BJ (cell line): ENCODE results near the gene SMC1A. TPM values are rescaled to one million over a fixed set of nuclear protein-coding genes. Genes with fewer than 3 reads are reported as not detected.
"Not testable (repeated sequence)": the region's sequence is repeated elsewhere in the genome, so short reads cannot be mapped to it uniquely, and the experiment has no call there.

ENCODE experiments used
- CTCF ChIA-PET: fragments of 350-600 bp; formaldehyde crosslinking; extraction: SDS; loops from one replicate; lab custom pipeline; 2021; ENCODE audit warnings: antibody characterized with exemption, inconsistent platforms; lab: Yijun Ruan, JAX
- POLR2A ChIA-PET: fragments of 300-600 bp; sonication (Branson Sonifier 250); formaldehyde crosslinking; extraction: SDS; loops from one replicate; lab custom pipeline; 2021; ENCODE audit warnings: antibody characterized with exemption; lab: Charles Lee
- DNase-seq: peaks from one replicate; pipeline ENCODE4 v3.0.0-alpha.2; 2011; ENCODE audit warnings: low read depth
- H3K27me3 ChIP-seq: 2 replicates; pipeline ENCODE4 v1.6.0; 2011; ENCODE audit warnings: low read length; ENCODE audit not compliant: control insufficient read depth, insufficient read depth
- H3K36me3 ChIP-seq: 2 replicates; pipeline ENCODE4 v1.5.1; 2011; ENCODE audit warnings: low read length; ENCODE audit not compliant: control insufficient read depth, insufficient read depth
- H3K4me3 ChIP-seq: 2 replicates; pipeline ENCODE4 v1.5.1; 2011; ENCODE audit warnings: low read depth, mild to moderate bottlenecking, control low read depth, low read length
- CTCF ChIP-seq: IDR thresholded peaks from 2 replicates; pipeline ENCODE4 v1.5.1; 2011; ENCODE audit warnings: low read depth, mild to moderate bottlenecking, control low read depth, inconsistent platforms, low read length, moderate library complexity; ENCODE audit not compliant: insufficient read depth
- polyA minus RNA-seq: library from RNA; depleted of rRNA, polyadenylated mRNA; stranded (reverse); fragments of >200 nt; gene quantifications from 2 replicates; pipeline ENCODE4 v1.2.3, GENCODE V29; 2011; rRNA and poly(A)+ RNA removed
- polyA plus RNA-seq: library from polyadenylated mRNA; depleted of rRNA; stranded (reverse); fragments of >200 nt; gene quantifications from 2 replicates; pipeline ENCODE4 v1.2.3, GENCODE V29; 2011; rRNA removed

The SMC1A gene
- polyA plus RNA-seq (18.7 and 22.4 TPM in 2 replicates), polyA minus RNA-seq (16.9 and 21.0 TPM in 2 replicates)

DNA sequence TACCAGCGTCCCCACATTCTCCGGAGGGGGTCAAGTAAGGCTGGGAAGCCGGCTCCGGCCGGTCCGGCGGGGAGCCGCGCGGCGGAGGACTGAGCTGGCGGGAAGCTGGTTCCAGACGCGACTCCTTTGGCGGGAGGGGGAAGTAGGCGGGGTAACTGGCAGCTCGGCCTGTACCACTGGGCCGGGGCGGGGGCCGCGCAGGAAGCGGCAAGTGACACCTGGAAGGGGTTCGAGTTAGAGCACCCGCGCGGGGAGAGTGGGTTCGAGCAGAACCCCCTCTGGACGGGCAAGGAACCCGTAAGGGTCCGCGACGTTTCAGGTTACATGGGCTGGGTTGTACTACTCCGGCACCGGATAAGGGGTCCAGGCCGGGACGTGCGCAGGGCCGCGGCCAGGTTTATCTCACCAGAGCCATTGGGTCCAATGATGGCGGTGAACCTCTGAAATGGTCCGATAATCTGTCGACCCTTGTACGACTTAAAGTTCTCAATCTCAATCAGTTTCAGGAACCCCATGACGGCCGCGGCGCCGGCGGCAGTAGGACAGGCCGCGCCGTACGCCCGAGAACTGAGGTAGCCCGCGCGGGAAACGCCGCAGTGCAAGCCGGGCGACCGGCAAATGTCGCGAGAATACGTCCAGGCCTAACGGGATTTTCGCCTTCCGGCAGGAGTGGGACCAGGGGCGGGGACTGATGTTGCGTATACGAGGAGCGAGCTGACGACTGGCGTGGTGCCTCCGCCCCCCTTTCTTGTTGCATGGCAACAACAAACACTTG, at the start of gene SMC1A:
Gene SMC1A, minus strand, starts transcription at position 569 of the 775 bp plus-strand sequence. Its CDS starts 54 bp downstream, at position 515.
- TF ChIP-seq CTCF = no peak
- Histone ChIP-seq H3K27me3 (no peaks in the 10 kb centered on the region), H3K4me3 (peak within 1 kb of the TSS; percentile 65), H3K36me3 (no peaks in the 10 kb centered on the region)
- peak; percentile 84 for DNase-seq
- ChIA-PET CTCF (interaction anchor here (1.3 to 1.5 kb wide), 2 partner anchors 60 to 109 kb away, joined by 3 read pairs; no protein-coding TSS in a partner anchor), POLR2A (no interaction called here)

DNA sequence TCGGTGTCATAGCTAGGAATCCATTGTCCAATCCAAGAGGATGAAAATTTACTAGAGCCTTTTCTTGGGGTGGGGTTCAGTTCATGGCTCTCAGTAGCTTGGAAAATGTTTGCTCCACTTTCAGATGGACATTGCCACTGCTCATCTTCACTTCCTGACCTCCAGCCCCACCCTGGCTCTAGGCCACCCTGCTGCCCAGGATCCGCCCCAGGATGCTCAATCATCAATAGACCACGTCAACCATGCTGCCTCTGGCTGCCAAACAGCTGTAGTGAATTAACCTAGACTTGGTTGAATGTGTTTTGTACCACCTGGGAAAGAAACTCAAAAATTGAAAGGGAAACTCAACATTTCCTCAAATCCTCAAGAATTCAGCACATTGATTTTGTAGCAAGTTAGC, 48.9 kb upstream of the SMC1A start:
- no peak for TF ChIP-seq CTCF
- ChIA-PET CTCF (interaction anchor here (1.0 to 2.8 kb wide), 2 partner anchors 9 to 11 kb away, joined by 3 to 17 read pairs; no protein-coding TSS in a partner anchor), POLR2A (no interaction called here)
- no peak for DNase-seq
- H3K36me3 ChIP-seq = no peaks in the 10 kb centered on the region
- H3K4me3 ChIP-seq = no peak overlapping the region
- no peaks in the 10 kb centered on the region; the same call in 1 of the 2 replicates for H3K27me3 ChIP-seq

GRCh38 chrX:53468659-53469058, 46.2 kb upstream of the SMC1A start:
- DNase-seq, H3K4me3 ChIP-seq, CTCF ChIA-PET, H3K36me3 ChIP-seq, H3K27me3 ChIP-seq, POLR2A ChIA-PET: not testable (repeated sequence)

DNA sequence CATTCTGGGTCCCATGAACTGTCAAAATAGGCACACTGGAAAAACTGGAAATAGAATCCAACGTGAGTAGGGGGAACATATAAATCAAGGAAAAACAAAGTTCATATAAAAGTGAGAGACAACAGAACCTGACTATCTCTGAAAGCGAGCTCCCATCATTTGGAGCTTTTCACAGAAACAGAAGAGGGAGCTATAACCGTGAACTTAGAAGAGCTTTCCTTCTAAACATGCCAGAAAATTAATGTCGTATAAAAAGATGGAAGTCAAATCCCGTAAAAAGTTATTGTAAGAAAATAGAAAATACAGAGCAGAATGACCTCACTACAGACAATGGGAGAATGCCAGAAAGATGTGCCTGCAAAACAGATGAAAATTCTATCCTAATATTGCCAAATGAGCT, 35.6 kb upstream of the SMC1A start:
- no peak for DNase-seq
- Histone ChIP-seq H3K27me3 (no peaks in the 10 kb centered on the region), H3K4me3 (no peak overlapping the region), H3K36me3 (no peaks in the 10 kb centered on the region)
- ChIA-PET POLR2A (no interaction called here), CTCF (interaction anchor here (0.7 to 5.6 kb wide), 4 partner anchors 9 to 326 kb away, joined by 3 to 30 read pairs (median 5); no protein-coding TSS in a partner anchor)
- TF ChIP-seq CTCF = no peak

GRCh38 chrX:53456254-53456653, 33.8 kb upstream of the SMC1A start:
- DNase-seq = no peak
- ChIA-PET POLR2A (no interaction called here), CTCF (interaction anchor here (1.1 to 5.6 kb wide), 2 partner anchors 22 to 25 kb away, joined by 3 to 30 read pairs; no protein-coding TSS in a partner anchor)
- no peaks in the 10 kb centered on the region for H3K27me3 ChIP-seq
- TF ChIP-seq CTCF = no peak
- no peak overlapping the region for H3K4me3 ChIP-seq
- H3K36me3 ChIP-seq = no peaks in the 10 kb centered on the region
